Keratinocyte (primary cell): ENCODE results near the gene A3GALT2. TPM values are rescaled to one million over a fixed set of nuclear protein-coding genes. Genes with fewer than 3 reads are reported as not detected.

Experiments
- DNase-seq: peaks from one replicate; pipeline ENCODE4 v3.0.0-alpha.2; 2011; ENCODE audit warnings: low read depth, missing footprints, low spot score
- FAIRE-seq: peaks from 2 replicates; lab custom pipeline; 2011; peaks lifted over from hg19 to GRCh38; lab: Jason Lieb, UNC
- H2AFZ ChIP-seq: 2 replicates; pipeline ENCODE4 v1.6.0; 2012; ENCODE audit warnings: low read length, control low read depth, inconsistent platforms; ENCODE audit not compliant: control insufficient read depth
- H3K27ac ChIP-seq: 2 replicates; pipeline ENCODE4 v1.5.1; 2011; ENCODE audit warnings: low read length; ENCODE audit not compliant: control insufficient read depth, insufficient read depth
- H3K27me3 ChIP-seq: 3 replicates; pipeline ENCODE4 v1.6.0; 2011; ENCODE audit warnings: low read length; ENCODE audit not compliant: control insufficient read depth, insufficient read depth; ENCODE audit errors: extremely low read depth
- H3K36me3 ChIP-seq, 2 experiments: 2 replicates in 1 of 2; 3 replicates in 1 of 2; pipeline ENCODE4 v1.5.1; 2011; ENCODE audit warnings: low read length in 2 of 2, mild to moderate bottlenecking in 1 of 2; ENCODE audit not compliant: control insufficient read depth in 2 of 2, insufficient read depth in 2 of 2; ENCODE audit errors: extremely low read depth in 1 of 2
- H3K4me1 ChIP-seq: 3 replicates; pipeline ENCODE4 v1.5.1; 2011; ENCODE audit warnings: low read length; ENCODE audit not compliant: control insufficient read depth, insufficient read depth; ENCODE audit errors: extremely low read depth
- H3K4me2 ChIP-seq: 3 replicates; pipeline ENCODE4 v1.6.0; 2011; ENCODE audit warnings: low read depth, low read length; ENCODE audit not compliant: control insufficient read depth, insufficient read depth; ENCODE audit errors: extremely low read depth
- H3K4me3 ChIP-seq, 3 experiments: fragments of 200-600 bp in 1 of 3; sonication (generic) in 1 of 3; 2 replicates in 2 of 3; 3 replicates in 1 of 3; pipeline ENCODE4 v1.5.1; 2011 to 2016; ENCODE audit warnings: low read length in 3 of 3, mild to moderate bottlenecking in 3 of 3, control low read depth in 2 of 3, inconsistent platforms in 1 of 3, low read depth in 1 of 3, mixed read lengths in 1 of 3, mixed run types in 1 of 3, moderate library complexity in 1 of 3; ENCODE audit not compliant: control insufficient read depth in 2 of 3, insufficient read depth in 2 of 3; ENCODE audit errors: extremely low read depth in 1 of 3
- H3K79me2 ChIP-seq: 2 replicates; pipeline ENCODE4 v1.6.0; 2012; ENCODE audit warnings: low read length; ENCODE audit not compliant: control insufficient read depth, insufficient read depth
- H3K9ac ChIP-seq: 3 replicates; pipeline ENCODE4 v1.6.0; 2011; ENCODE audit warnings: low read length; ENCODE audit not compliant: control insufficient read depth, insufficient read depth; ENCODE audit errors: extremely low read depth
- H3K9me1 ChIP-seq: 3 replicates; pipeline ENCODE4 v1.6.0; 2011; ENCODE audit warnings: low read length; ENCODE audit not compliant: control insufficient read depth, insufficient read depth; ENCODE audit errors: extremely low read depth
- H3K9me3 ChIP-seq: 2 replicates; pipeline ENCODE4 v1.5.1; 2012; ENCODE audit warnings: low read depth, low read length; ENCODE audit not compliant: control insufficient read depth
- H4K20me1 ChIP-seq: 3 replicates; pipeline ENCODE4 v1.6.0; 2011; ENCODE audit warnings: low read length; ENCODE audit not compliant: control insufficient read depth, insufficient read depth; ENCODE audit errors: extremely low read depth
- EZH2 ChIP-seq: IDR thresholded peaks from one replicate; pipeline ENCODE4 v1.6.1; 2012; ENCODE audit warnings: inconsistent platforms, mild to moderate bottlenecking, low read length, moderate library complexity
- dilution Hi-C: fragments of 300-500 bp; cut with MboI; formaldehyde crosslinking; loops from one replicate; pipeline ENCODE4 v1.7.0; 2020; ENCODE audit warnings: low sequenced_read_pairs; ENCODE audit not compliant: extremely low pct_ligation_motif_present
- polyA plus RNA-seq, 5 experiments: library from polyadenylated mRNA; depleted of rRNA in 3 of 5; stranded (reverse) in 3 of 5; stranded (forward) in 1 of 5; unstranded in 1 of 5; fragments of >200 nt; gene quantifications; 1 replicate in 1 of 5; 2 replicates in 3 of 5; 3 replicates in 1 of 5; pipeline versions ENCODE4 v1.2.1 to v1.2.3, GENCODE V29; 2011 to 2012; ENCODE audit warnings: missing spikeins in 2 of 5, low read depth in 1 of 5, low replicate concordance in 1 of 5
- TF ChIP-seq, protein P1 (sequence below), 3 experiments: IDR thresholded peaks in 1 of 3; conservative IDR thresholded peaks in 1 of 3; optimal IDR thresholded peaks in 1 of 3; 2 replicates in 2 of 3; 3 replicates in 1 of 3; pipeline versions ENCODE3 to v1.5.1; 2011; ENCODE audit warnings: low read length in 3 of 3, mild to moderate bottlenecking in 3 of 3, moderate library complexity in 2 of 3, control low read depth in 1 of 3, inconsistent platforms in 1 of 3; ENCODE audit not compliant: insufficient read depth in 2 of 3; ENCODE audit errors: extremely low read depth in 1 of 3

A3GALT2 gene
- polyA plus RNA-seq, 1 donor (not counting 4 experiments of a cell fraction or from before 2014, with no cell fraction given) = not detected

DNA sequence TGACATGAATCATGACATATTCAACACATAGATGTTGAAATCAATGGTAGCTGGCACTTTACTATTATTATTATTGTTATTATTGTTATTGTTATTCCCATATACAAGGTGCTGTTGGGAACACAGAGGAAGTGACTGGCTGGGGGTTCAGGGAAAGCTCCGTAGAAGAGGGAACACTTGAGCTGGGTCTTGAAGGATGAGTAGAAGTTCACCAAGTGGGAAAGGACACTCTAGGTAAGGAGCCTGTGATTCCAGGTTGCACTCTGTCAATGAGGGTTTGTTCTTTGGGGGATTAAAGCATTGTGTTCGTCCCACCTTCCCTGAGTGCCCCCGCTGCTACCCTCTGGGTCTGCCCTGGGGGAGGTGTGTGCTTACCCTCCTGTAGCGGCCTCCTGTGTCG is 50.5 kb downstream of the A3GALT2 start:
- H3K79me2 ChIP-seq = no peaks in the 10 kb centered on the region
- H3K36me3 ChIP-seq = no peaks in the 10 kb centered on the region
- dilution Hi-C loops = no loop called here
- no peaks in the 10 kb centered on the region for H3K27me3 ChIP-seq
- peaks cover 7% of the 10 kb centered on the region for H3K4me1 ChIP-seq
- no peaks in the 10 kb centered on the region for H4K20me1 ChIP-seq
- H3K9me3 ChIP-seq = no peaks in the 10 kb centered on the region
- H3K4me2 ChIP-seq = no peak overlapping the region
- FAIRE-seq (no peak), DNase-seq (no peak)
- TF ChIP-seq, protein P1, sequence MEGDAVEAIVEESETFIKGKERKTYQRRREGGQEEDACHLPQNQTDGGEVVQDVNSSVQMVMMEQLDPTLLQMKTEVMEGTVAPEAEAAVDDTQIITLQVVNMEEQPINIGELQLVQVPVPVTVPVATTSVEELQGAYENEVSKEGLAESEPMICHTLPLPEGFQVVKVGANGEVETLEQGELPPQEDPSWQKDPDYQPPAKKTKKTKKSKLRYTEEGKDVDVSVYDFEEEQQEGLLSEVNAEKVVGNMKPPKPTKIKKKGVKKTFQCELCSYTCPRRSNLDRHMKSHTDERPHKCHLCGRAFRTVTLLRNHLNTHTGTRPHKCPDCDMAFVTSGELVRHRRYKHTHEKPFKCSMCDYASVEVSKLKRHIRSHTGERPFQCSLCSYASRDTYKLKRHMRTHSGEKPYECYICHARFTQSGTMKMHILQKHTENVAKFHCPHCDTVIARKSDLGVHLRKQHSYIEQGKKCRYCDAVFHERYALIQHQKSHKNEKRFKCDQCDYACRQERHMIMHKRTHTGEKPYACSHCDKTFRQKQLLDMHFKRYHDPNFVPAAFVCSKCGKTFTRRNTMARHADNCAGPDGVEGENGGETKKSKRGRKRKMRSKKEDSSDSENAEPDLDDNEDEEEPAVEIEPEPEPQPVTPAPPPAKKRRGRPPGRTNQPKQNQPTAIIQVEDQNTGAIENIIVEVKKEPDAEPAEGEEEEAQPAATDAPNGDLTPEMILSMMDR (optimal IDR thresholded peaks at IDR 0.05 in 1 of 3, IDR thresholded peaks at IDR 0.05 in 1 of 3, conservative IDR thresholded peaks at IDR 0.05 in 1 of 3; ENCODE audit: extremely low read depth in 1 of 3, insufficient read depth in 2 of 3, low read length in 3 of 3) = no peak
- no peak for TF ChIP-seq EZH2
- no peak overlapping the region for H3K9ac ChIP-seq
- no peaks in the 10 kb centered on the region for H3K9me1 ChIP-seq
- H2AFZ ChIP-seq = no peak overlapping the region
- H3K27ac ChIP-seq = no peak overlapping the region
- H3K4me3 ChIP-seq = no peak overlapping the region

DNA sequence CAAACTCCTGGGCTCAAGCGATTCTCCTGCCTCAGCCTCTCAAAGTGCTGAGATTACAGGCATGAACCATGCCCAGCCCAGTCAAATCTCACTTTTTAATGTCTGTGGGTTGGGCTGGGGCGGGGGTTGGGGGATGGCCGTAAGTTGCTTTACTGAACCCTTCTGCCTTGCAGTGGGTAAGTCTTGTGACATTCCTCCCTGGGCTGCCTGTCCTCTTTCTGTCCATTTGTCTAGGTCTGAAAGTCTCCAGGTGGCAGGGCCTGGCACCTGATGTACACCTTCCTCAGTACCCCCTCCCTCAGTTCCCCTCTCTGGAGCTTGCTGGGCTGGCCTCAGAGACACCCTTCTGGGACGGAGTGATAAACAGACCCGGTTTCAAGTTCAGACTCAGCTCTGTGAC is 51.3 kb downstream of the A3GALT2 start:
- Histone ChIP-seq H3K4me1 (peaks cover 7% of the 10 kb centered on the region), H3K27ac (no peak overlapping the region), H3K27me3 (no peaks in the 10 kb centered on the region), H3K9ac (no peak overlapping the region), H3K4me3 (no peak overlapping the region), H4K20me1 (no peaks in the 10 kb centered on the region), H3K9me1 (no peaks in the 10 kb centered on the region), H3K4me2 (no peak overlapping the region), H2AFZ (no peak overlapping the region), H3K36me3 (no peaks in the 10 kb centered on the region), H3K79me2 (no peaks in the 10 kb centered on the region), H3K9me3 (no peaks in the 10 kb centered on the region)
- dilution Hi-C loops = no loop called here
- TF ChIP-seq, protein P1 (optimal IDR thresholded peaks at IDR 0.05 in 1 of 3, IDR thresholded peaks at IDR 0.05 in 1 of 3, conservative IDR thresholded peaks at IDR 0.05 in 1 of 3; ENCODE audit: extremely low read depth in 1 of 3, insufficient read depth in 2 of 3, low read length in 3 of 3) = no peak
- no peak for TF ChIP-seq EZH2
- DNase-seq (no peak), FAIRE-seq (no peak)
